Measurements from ENCODE around the gene TRAF2. TPM values are rescaled to one million over a fixed set of nuclear protein-coding genes. Genes with fewer than 3 reads are reported as not detected.
A peak's percentile ranks its signal among the peaks of the same experiment; 100 is the strongest.

Gene TRAF2
- total and polyA plus RNA-seq, 2 of the 13 experiments (the other 11 are each of a cell fraction or from before 2014, with no cell fraction given): 12.4 to 13.6 TPM

GRCh38 chr9:136847826-136848392 lies 38.4 kb upstream of the TRAF2 start (continued):
- peak; percentile 52; the same call in 1 of the 2 replicates for TF ChIP-seq ZNF639 (CRISPR knock-in tag; conservative IDR thresholded peaks at IDR 0.05)
- TF ChIP-seq GZF1 (CRISPR knock-in tag; IDR thresholded peaks at IDR 0.05): 0 out of 2 replicates have a peak, but pooled peaks have one; percentile 63
- 0 out of 2 replicates have a peak, but pooled peaks have one; percentile 37 for TF ChIP-seq PRDM15 (CRISPR knock-in tag; IDR thresholded peaks at IDR 0.05)
- 0 out of 2 replicates have a peak, but pooled peaks have one; percentile 38 for TF ChIP-seq CREB3 (CRISPR knock-in tag; IDR thresholded peaks at IDR 0.05)
- TF ChIP-seq ZNF225 (CRISPR knock-in tag; IDR thresholded peaks at IDR 0.05): 0 out of 2 replicates have a peak, but pooled peaks have one; percentile 25
- TF ChIP-seq ZNF296 (CRISPR knock-in tag; conservative IDR thresholded peaks at IDR 0.05): 0 out of 2 replicates have a peak, but pooled peaks have one; percentile 50
- TF ChIP-seq HMGXB4 (CRISPR knock-in tag; IDR thresholded peaks at IDR 0.05; ENCODE audit: borderline replicate concordance in 1 of 2, low read depth in 1 of 2): peak; percentile 42 to 62; a peak in 3 of 4 replicates
- peak; percentile 65 for TF ChIP-seq ZNF18 (CRISPR knock-in tag; IDR thresholded peaks at IDR 0.05; ENCODE audit: insufficient replicate concordance)
- TF ChIP-seq SNAPC2 (CRISPR knock-in tag; IDR thresholded peaks at IDR 0.05): peak; percentile 59; the same call in 1 of the 2 replicates
- no peak for TF ChIP-seq RCOR2 (CRISPR knock-in tag; IDR thresholded peaks at IDR 0.05)
- TF ChIP-seq ZNF574 (CRISPR knock-in tag; IDR thresholded peaks at IDR 0.05): 0 out of 2 replicates have a peak, but pooled peaks have one; percentile 40
